Lung microvascular endothelial cell (primary cell): ENCODE measurements around the gene RNF130. TPM values are rescaled to one million over a fixed set of nuclear protein-coding genes. Genes with fewer than 3 reads are reported as not detected.
"Not testable (repeated sequence)": the region's sequence is repeated elsewhere in the genome, so short reads cannot be mapped to it uniquely, and the experiment has no call there.

Source experiments
- DNase-seq, 2 donors: peaks; one replicate each; pipeline versions ENCODE4 v3.0.0 to v3.0.0-alpha.2; 2010; ENCODE audit warnings: low read depth in 2 of 2
- total RNA-seq: library from RNA; depleted of rRNA; stranded (reverse); fragments of >200 nt; gene quantifications from 2 replicates; pipeline ENCODE4 v1.2.1, GENCODE V29; 2014

The RNF130 gene
- total RNA-seq, 1 donor from 2014 or later: 37.7 TPM

DNA sequence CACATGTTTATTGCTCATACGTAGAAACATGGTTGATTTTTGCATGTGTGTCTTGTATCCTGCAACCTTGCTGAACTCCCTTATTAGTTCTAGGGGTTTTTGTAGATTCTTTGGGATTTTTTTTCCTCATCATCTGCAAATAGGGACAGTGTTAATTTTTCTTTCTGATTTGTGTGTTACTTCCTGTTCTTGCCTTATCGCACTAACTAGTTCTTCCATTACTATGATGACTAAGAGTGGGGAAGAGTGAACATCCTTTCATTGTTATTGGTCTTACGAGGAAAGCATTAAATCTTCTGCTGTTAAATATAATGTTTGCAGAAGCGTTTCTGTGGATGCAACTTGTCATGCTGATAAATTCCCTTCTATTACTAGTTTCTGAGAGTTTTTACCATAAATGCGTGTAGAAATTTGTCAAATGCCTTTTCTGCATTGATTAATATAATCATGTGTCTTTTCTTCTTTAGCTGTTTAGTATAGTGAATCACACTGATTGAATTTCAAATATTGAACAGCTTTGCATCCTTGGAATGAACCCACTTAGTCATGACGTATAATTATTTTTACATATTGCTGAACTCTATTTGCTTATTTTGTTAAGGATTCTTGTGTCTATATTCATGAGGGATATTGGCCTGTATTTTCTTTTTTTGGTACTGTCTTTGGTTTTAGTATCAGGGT lies 32.1 kb upstream of the RNF130 start:
- no peak for DNase-seq

- DNase-seq: no peak
Measured at GRCh38 chr5:180102636-180103035, 31.1 kb upstream of the RNF130 start.

DNA sequence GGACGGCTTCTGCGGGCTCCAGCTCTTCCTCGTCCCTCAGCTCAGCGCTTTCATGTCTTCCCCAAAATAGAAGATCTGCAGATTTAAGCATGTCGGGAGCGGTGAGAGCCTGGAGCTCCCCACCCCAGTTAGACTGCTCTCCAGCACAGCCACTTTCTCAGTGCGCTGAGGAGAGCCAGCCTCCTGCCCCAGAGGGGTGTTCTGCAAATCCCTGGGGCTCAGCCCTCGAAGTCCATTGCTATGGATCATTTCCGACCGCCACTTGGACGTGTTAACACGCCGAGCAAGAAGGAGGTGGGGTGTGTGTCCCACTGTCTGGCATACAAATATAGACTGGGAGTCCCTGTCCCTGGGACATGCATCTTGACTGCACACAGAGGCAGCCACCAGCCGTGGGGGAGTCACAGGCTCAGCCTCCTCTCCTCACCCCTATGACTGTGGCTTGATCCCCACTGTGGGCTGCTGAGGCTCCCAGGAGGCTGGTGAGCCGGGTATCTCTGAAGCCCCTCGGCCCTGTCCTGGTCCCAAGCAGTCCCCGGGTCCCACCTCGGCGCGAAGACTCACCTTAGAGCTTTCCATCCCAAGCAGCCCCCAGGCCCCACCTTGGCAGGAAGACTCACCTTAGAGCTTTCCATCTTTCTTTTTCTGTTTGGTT lies 30.0 kb upstream of the RNF130 start:
- no peak for DNase-seq

- DNase-seq: no peak
Measured at GRCh38 chr5:180100621-180101450, 29.3 kb upstream of the RNF130 start.

- no peak for DNase-seq
Measured at GRCh38 chr5:180099733-180100611, 28.4 kb upstream of the RNF130 start.

GRCh38 chr5:180098991-180099732 lies 27.6 kb upstream of the RNF130 start:
- no peak for DNase-seq

GRCh38 chr5:180098526-180098925 lies 27.0 kb upstream of the RNF130 start:
- no peak for DNase-seq

- no peak for DNase-seq
Measured at GRCh38 chr5:180097926-180098325, 26.4 kb upstream of the RNF130 start.

GRCh38 chr5:180097163-180097894 lies 25.8 kb upstream of the RNF130 start:
- no peak for DNase-seq

DNA sequence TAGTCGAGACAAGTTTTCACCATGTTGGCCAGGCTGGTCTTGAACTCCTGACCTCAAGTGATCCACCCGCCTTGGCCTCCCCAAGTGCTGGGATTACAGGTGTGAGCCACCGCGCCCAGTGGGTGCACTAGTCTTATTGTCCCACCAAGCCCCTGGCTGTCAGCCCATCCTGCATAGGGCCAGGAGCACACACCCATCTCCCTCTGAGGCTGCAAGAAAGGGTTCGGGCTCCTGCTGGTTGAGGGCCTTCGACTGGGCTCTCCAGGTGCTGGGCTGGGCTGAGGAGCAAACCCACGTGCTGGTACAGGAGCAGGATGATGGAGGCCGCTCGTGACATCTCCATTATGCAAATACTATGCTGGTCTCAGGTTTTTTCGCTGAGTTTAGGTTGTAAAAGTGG lies 25.1 kb upstream of the RNF130 start:
- no peak for DNase-seq

- DNase-seq: no peak
Measured at GRCh38 chr5:180095545-180095944, 24.0 kb upstream of the RNF130 start.

DNA sequence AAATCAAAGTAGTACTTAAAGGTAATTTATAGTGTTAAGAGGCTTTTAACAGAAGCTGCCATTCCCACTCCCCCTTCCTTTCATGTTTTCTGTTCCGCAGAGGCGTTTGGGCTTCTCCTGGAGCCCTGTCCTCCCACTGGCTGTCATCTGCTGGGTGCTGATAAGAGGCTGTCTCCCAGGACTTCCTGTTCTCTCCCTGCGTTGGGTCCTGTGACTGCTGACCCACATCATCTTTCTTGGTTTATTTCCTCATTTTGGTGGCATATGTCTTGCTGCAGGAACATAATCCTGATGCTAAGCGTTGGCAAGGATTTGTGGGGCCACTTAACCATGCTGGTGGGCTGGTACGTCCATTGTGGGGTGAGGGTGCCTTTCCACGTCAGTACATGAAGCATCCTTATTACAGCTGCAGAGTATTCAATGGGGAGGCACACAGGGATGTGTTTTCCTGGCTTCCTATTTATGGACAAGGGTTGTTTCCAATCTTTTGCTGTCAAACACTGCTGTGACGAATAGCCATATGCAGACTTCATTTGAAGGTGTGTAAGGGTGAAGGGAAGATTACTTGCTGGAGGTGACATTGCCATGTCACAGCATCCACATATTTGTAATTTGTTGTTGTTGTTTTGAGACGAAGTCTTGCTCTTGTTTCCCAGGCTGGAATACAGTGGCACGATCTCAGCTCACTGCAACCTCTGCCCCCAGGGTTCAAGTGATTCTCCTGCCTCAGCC lies 22.3 kb upstream of the RNF130 start:
- DNase-seq: no peak

DNA sequence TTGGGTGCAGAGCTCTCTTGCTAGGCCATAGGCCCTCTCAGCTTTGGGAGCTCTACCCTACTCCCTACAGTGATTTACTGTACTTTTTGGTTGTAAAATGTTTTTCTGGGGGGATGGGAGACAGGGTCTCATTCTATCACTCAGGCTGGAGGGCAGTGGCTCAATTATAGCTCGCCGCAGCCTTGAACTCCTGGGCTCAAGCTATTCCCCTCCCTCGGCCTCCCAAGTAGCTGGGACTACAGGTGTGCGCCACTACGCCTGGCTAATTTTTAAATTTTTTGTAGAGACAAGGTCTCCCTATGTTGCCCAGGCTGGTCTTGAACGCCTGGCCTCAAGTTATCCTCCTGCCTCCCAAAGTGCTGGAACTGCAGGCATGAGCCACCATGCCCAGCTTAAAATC lies 21.7 kb upstream of the RNF130 start:
- no peak for DNase-seq

DNA sequence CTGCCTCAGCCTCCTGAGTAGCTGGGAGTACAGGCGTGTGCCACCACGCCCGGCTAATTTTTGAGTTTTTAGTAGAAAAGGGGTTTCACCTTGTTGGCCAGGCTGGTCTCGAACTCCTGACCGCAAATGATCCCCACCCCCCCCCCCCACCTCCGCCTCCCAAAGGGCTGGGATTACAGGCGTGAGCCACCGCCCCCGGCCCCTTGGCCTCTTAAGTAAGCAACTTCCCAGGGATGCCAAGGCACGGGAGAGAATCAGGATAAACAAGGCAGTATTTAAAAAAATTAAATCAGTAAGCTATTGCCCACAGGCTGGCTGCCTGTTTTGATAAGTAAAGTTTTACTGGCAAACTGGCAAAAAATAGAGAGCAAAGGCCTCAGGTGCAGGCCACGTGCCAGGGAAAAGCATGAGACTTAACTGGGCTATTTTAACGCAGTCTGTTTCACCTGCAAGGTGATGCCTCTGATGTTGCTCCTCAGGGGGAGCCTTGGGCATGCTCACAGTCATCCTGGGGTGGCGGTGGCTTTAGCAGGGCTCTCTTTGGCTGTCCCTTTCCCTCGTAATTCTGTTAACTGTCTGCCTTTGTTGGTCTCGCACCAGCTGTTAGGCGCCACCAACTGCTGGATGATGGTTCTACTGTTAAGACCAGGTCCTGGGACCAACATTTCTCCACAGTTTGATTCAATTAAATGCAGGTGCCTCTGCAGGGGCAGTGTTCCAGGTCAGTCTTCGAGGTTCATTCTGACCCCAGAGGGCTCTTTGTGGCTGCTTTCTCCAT lies 19.4 kb upstream of the RNF130 start:
- peak; percentile 62 to 78 for DNase-seq

DNA sequence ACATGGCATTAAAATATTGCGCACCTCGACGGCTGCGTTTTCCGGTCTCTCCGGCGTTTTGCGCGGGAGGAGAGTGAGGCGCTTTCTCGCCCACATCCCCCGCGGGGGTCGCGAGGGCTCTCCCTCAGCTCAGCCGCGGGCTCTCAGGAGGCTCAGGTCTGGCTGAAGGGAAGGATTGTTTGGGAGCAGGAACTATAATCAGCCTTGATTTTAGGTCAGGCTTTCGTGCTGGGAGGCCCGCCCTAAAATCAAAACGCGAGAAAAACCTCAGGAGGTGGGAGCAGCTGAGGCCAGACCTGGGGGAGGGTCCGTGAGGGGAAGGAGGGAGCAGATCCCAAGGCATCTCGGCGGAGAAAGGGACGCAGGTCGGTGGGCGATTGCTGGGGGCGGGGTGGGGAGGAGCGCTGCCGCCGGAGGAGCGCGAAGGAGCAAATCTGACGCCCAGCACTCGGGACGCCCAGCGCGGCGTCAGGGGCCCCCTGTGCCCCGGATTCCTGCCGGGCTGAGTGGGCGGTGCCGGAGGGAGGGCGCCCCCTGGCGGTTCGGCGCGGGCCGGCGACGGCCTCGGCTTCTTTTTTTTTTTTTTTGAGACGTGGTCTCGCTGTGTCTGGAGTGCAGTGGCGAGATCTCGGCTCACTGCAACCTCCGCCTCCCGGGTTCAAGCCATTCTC lies 18.7 kb upstream of the RNF130 start:
- DNase-seq: peak; percentile 71 to 72

DNA sequence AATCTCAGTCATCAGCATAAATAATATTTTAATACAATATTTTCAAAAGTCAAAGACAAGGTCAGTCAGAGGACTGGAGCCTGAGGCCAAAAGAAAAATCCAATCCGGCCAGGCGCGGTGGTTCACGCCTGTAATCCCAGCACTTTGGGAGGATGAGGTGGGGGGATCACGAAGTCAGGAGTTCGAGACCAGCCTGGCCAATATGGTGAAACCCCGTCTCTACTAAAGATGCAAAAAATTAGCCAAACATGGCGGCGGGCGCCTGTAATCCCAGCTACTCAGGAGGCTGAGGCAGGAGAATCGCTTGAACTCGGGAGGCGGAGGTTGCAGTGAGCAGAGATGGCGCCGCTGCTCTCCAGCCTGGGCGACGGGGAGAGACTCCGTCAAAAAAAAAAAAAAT lies 18.1 kb upstream of the RNF130 start:
- DNase-seq: not testable (repeated sequence)

DNA sequence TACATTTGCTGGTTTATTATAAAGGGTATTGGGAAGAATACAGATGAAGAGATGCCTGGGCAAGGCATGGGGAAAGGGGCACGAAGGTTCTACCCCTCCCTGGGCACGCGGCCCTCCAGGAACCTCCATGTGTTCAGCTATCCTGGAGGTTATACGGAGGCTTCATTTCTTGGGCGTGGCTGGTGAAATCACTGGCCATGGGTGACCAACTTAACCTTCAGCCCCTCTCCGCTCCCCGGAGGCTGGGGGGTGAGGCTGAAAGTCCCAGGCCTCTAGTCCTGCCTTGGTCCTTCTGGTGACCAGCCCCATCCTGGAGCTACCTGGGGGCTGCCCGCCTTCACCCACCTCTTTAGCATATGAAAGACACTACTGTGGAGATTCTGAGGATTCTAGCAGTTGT lies 17.0 kb upstream of the RNF130 start:
- DNase-seq: no peak

DNA sequence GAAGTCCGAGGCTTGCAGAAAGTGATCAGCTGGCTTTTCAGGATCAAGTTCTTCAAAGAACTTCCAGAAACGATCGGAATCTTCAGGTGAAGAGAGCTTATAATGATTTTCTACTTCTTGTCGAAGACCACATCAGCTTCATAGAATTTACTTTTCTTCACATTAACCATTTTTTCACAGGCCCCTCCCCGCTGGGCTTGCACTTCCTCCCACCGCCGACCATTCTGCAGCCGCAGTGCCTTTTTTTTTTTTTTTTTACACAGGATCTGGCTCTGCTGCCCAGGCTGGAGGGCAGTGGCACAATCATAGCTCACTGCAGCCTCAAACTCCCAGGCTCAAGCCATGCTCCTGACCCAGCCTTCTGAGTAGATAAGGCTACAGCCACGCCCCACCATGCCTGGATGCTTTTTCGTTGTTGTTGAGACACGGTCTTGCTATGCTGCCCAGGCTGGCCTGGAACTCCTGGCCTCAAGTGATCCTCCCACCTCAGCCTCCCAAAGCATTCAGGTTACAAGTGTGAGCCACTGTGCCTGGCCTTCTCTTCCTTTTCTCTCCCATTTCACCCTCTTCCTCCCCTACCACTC lies 15.3 kb upstream of the RNF130 start:
- no peak for DNase-seq
